Body of pancreas (tissue), 4 donors: Measurements from ENCODE around the gene TFPI2.

Experiments used
- CTCF ChIP-seq, 7 experiments: fragments of 450-650 bp in 4 of 7; fragments of 200-600 bp in 3 of 7; sonication (generic) in 3 of 7; IDR thresholded peaks; one replicate each; pipeline ENCODE4 v1.5.1; 2016 to 2019; ENCODE audit warnings: antibody characterized with exemption in 7 of 7
- POLR2A ChIP-seq, 3 donors: fragments of 450-650 bp; IDR thresholded peaks; one replicate each; pipeline ENCODE4 v1.6.1; 2016; ENCODE audit warnings: antibody characterized with exemption in 3 of 3, mild to moderate bottlenecking in 2 of 3

GRCh38 chr7:93883917-93884345 is 6.6 kb downstream of the TFPI2 start:
- TF ChIP-seq CTCF (IDR thresholded peaks at IDR 0.05) = no peak
- TF ChIP-seq POLR2A (IDR thresholded peaks at IDR 0.05) = no peak
